ENCODE results near the gene ARHGAP33. TPM values are rescaled to one million over a fixed set of nuclear protein-coding genes. Genes with fewer than 3 reads are reported as not detected.

The ARHGAP33 gene
- total and polyA plus RNA-seq, 2 experiments from 2014 or later, result 11.6 to 22.1 TPM

GRCh38 chr19:35784503-35785338 is 9.4 kb downstream of the ARHGAP33 start:
- no peaks in the 10 kb centered on the region for H3K27me3 ChIP-seq (ENCODE audit: insufficient read depth)
- H4K20me1 ChIP-seq (replicated peaks; ENCODE audit: insufficient read depth), result no peaks in the 10 kb centered on the region
- DNase-seq (ENCODE audit: low spot score) (peak; percentile 95), ATAC-seq (peak; percentile 89)
- H3K4me3 ChIP-seq, result peak overlapping the region; percentile 77
- Mint-ChIP-seq H3K4me1 (peaks cover 34% of the 10 kb centered on the region), H3K4me3 (peak overlapping the region; percentile 59), H3K27me3 (ENCODE audit: insufficient read depth, low read depth, poor library complexity) (peaks cover 28% of the 10 kb centered on the region), H3K9me3 (no peaks in the 10 kb centered on the region), H3K27ac (no peak overlapping the region), H3K36me3 (ENCODE audit: low read depth) (peaks cover 6% of the 10 kb centered on the region; the same call in 1 of the 3 replicates)
- H3K4me1 ChIP-seq (ENCODE audit: insufficient read depth), result peaks cover 12% of the 10 kb centered on the region
- H3K79me2 ChIP-seq (replicated peaks; ENCODE audit: insufficient read depth), result no peaks in the 10 kb centered on the region
- H3K9me2 ChIP-seq (ENCODE audit: insufficient read depth), result no peaks in the 10 kb centered on the region
- H3K36me3 ChIP-seq (ENCODE audit: insufficient read depth), result no peaks in the 10 kb centered on the region
- H2AFZ ChIP-seq, result peak overlapping the region; percentile 94
- peak overlapping the region; percentile 96 for H3K4me2 ChIP-seq
- TF ChIP-seq ZNF331 (CRISPR knock-in tag; IDR thresholded peaks at IDR 0.05; ENCODE audit: low read depth) (no peak), POLR2AphosphoS5 (IDR thresholded peaks at IDR 0.05; ENCODE audit: low read depth) (peak; percentile 72), ZNF462 (CRISPR knock-in tag; IDR thresholded peaks at IDR 0.05) (no peak), CTCF (conservative IDR thresholded peaks at IDR 0.05; ENCODE audit: low read depth in 2 of 2) (peak; percentile 48 to 63)
- H3K27ac ChIP-seq (ENCODE audit: low read depth), result no peak overlapping the region
- H3F3A ChIP-seq (replicated peaks; ENCODE audit: low read depth), result 0 out of 2 replicates have a peak, but pooled peaks cover 7% of the 10 kb centered on the region

All from GM23338 (cell line).